GM21447 (cell line): ENCODE results near the gene TTBK1.

Source experiments
- ATAC-seq: cut with Tn5 transposase; IDR thresholded peaks from one replicate; pipeline ENCODE4 v1.9.1; 2021; ENCODE audit not compliant: unreplicated experiment

The TTBK1 gene

DNA sequence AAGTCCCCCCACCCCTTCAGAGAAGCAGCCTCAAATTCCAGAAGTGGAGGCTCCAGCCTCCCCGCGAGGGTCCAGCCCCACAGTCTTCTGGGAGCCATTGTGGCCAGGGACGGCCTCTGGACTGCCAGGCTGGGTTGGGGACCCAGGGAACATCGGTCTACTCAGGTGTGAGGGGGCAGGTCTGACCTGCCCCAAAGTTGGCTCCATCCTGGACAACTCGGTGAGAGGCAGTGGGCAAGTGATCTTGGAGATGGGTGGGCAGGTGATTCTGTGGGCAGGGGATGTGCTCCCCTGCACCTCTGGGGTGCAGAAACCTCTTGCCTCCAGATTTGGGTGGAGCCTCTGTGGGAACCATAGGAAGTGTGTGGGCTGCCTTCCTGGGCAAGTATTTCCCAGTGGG lies 42.6 kb downstream of the TTBK1 start:
- no peak for ATAC-seq

DNA sequence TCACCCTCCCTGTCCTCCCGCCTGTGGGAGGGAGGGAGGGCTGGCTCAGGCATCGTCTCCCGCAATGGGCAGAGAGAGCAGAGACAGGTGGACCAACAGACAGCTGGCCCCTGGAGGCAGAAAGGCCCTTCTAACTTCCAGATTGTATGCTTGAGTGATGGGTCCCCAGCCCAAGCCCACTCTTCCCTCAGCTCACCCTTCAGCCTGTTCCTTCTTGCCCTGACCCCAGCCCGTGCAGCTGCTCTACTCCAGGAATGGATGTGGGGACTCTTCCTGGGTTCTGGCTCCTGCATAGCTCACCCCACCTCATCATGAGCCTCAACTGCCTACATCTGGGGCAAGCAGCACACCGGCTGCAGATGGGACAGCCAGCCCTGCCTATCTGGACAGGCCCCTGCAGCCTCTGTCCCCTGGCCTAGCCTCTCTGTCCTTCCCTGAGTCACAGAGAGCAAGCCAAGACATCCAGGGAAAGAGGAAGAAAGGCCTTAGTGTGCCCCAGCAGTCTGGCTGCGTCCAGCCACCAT lies 43.2 kb downstream of the TTBK1 start:
- ATAC-seq = no peak

DNA sequence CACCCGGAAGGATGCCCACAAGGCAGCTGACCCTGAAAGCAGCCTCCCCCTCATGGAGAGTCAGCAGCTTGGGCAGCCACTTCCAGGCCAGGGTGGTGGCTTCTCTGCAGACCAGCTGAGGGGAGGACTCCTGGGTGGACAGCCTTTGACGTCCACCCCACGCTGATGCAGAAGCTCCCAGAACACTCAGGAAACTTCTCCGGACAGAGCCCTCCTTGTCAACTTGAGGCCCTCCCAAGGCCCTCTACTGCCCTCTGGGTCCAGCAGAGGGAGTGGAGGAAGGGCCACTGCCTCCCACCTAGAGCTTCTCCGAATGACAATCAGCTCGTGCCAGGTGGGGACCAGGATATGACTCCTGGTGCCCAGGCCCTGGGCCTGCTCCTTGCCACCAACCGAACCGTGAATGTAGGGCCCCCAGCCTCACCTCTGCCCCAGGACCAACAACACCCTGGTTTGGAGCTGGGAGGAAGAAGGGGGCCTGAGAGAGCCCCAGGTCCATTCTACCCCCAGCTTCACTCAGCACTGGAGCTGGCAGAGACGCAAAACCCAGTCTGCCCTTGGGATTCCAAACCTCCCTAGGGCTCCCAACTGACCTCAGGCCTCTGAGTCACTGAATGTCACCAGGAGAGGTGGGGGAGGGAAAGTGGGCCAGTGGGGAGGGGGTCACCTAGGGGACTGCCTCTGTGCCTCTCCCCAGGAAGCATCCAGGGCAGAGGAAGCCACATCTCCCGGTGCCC lies 43.9 kb downstream of the TTBK1 start:
- ATAC-seq = no peak

DNA sequence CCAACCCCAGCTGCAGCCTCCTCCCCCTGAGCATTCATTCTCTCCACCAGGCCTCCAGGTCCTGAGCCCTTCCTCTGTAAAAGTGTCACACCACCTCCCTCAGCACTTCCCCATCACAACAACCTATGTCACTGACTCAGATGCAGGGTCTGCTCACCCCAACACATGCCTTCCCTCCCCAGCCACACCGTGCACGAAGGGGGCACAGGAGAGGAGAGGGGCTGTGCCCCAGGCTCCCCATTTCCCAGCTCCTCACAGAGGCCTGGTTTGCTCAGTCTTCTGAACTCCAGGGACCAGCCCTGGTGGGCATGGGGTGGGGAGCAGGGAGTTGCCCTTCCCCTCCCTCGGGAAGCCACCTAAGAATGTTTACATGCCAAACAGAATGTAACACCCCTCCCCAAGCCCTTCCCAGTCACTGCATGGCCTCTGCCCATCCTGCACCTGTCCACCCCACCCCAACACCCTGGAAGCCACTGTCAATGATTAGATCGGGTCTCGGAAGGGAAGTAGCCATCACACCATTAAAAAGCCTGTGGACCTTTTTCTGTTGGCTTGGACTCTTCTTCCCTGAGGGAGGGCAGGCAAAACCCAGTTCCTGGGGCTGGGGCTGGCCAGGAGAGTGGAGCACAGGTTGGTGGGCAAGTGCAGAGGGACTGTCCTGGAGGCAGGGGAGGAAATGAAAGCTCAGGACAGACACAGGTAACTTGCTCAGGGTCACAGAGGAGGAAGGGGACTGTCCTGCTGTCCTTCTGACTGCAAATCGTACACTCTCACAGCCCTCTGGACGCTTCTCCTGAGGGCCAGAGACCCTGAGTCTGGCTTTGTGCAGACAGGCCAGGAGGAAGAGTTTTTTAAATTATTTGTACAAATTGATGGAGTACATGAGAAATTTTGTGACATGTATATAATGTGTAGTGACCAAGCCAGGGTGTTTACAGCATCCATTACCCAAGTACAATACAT lies 44.7 kb downstream of the TTBK1 start:
- no peak for ATAC-seq

DNA sequence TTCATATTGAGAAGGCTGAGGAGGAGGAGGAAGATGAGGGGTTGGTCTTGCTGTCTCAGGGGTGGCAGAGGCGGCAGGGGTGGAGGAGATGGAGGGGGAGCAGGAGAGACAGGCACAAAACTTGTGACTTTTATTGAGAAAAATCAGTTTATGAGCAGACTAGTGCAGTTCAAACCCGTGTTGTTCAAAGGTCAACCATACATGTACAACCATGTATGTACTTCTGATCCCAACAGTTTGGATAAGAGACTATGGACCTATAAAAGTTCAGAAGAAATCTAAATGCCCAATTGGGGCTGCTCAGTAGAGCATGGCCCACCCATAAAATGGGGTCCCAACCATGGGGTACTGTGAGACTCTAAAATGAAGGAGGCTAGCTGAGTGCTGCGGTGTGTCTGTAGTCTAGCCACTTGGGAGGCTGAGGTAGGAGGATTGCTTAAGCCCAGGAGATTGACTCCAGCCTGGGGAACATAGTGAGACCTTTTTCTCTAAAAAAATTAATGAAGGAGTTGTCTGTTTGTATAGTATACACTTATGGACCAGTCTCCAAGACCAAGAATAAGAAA lies 47.1 kb downstream of the TTBK1 start:
- ATAC-seq = no peak

DNA sequence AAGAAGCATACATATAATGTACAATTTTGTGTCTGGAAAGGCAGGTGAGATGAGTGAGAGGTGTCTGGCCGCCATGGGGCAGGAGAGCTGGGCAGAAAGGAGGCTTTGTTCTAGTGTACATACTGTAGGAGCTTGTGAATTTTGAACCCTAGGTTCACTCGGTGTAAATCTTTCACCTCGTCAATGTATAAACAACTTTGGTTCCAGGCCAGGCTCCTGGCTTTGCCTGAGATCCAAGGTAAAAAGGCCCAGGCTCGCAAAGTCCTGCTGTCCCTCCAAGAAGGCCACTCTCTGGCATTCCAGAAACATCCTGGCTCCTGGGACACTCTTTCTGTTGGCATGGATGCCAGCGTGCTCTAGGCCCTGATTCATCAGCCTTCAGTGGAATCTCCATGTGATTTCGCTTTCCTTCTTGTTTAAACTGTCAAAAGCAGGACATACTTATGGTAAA lies 47.6 kb downstream of the TTBK1 start:
- no peak for ATAC-seq

DNA sequence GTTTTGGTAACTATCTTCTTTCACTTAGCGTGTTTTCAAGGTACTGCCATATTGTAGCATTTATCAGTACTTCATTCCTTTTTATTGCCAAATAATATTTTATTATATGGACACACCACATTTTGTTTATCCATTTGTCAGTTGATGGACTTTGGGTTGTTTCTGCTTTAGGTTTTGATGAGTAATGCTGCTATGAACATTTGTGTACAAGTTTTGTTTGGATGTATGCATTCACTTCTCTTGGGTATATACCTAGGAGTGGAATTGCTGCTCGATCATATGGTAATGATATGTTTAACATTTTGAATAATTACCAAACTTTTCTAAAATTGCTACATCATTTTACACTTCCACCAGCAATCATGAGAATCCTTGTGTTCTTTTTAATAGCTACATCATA lies 48.4 kb downstream of the TTBK1 start:
- no peak for ATAC-seq

DNA sequence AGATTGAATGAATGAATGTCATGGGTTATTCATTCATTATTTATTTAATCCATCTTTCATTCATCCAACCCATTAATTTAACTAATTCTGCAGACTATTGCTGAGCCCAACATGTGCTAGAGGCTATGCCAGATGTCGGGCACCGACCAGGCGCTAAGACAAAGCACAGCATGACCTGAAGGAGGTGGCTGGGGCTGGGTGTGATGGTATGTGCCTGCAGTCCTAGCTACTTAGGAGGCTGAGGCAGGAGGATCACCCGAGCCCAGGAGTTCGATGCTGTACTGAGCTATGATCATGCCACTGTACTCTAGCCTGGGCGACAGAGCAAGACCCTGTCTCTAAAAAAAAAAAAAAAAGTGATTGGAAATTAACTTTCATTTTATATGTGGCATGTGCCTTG lies 49.1 kb downstream of the TTBK1 start:
- ATAC-seq = no peak

DNA sequence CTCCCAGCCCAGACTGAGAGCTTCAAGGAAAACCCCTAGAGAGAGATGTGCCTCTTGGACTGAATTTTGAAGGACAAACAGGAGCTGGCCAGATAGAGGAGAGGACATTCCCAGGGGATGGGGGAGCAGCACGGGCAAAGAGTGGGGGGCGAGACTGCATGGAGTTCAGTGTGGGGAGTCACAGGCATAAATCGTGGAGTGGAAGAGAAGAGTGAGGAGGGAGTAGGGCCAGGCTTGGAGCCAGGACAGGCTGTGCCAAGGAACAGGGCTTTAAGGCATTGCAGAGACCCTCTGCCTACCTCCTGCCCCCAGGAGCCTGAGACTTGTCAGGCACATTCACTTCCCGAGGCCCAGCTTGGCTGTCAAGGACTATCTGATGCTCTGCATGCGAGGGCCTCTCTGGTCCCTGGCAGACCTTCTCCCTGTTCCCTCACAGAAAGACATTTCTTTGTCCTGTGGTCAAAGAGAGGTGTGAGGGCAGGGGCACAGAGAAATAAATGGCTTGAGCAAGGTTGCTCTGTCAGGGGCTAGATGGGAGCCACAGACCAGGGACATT lies 49.6 kb downstream of the TTBK1 start:
- ATAC-seq = no peak

DNA sequence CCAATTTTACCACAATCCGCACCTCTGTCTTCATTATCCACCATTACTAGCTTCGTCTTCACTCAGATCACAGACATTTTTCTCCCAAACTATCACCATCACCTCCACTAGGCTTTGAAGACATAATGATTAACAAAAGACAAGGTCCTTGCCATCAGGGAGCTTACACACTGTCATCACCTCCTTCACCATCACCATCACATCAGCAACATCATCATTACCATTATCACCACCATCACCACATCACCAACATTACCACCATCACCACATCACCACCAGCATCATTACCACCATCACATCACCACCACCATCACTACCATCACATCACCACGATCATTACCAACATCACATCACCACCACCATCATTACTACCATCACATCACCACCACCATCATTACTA lies 50.4 kb downstream of the TTBK1 start:
- ATAC-seq = no peak

DNA sequence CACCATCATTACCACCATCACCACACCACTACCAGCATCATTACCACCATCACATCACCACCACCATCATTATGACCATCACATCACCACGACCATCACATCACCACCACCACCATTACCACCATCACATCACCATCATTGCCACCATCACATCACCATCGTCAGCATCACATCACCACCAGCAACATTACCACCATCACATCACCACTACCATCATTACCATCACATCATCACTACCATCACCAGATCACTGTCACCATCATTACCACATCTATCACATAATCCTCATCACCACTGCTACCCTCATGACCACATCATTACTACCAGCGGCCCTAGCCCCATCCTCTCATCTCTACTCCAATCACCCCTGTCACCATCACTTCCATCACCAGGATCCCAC lies 51.3 kb downstream of the TTBK1 start:
- ATAC-seq = no peak

DNA sequence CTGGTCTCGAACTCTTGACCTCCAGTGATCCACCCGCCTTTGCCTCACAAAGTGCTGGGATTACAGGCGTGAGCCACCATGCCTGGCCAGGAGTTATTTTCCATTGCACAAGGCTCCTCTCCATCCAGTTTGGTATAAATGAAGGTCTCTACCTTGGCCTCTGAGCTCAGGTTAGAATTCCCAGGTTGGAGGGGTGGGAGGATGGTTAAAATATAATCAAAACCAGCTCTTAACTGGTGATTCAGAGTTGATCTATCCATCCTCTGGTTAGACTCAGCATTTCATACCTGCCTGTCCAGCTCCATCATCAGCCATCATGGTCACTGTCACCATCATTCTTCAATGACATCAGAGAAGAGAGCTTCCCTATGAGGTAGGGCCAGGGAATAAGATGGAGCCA lies 52.2 kb downstream of the TTBK1 start:
- ATAC-seq = no peak

DNA sequence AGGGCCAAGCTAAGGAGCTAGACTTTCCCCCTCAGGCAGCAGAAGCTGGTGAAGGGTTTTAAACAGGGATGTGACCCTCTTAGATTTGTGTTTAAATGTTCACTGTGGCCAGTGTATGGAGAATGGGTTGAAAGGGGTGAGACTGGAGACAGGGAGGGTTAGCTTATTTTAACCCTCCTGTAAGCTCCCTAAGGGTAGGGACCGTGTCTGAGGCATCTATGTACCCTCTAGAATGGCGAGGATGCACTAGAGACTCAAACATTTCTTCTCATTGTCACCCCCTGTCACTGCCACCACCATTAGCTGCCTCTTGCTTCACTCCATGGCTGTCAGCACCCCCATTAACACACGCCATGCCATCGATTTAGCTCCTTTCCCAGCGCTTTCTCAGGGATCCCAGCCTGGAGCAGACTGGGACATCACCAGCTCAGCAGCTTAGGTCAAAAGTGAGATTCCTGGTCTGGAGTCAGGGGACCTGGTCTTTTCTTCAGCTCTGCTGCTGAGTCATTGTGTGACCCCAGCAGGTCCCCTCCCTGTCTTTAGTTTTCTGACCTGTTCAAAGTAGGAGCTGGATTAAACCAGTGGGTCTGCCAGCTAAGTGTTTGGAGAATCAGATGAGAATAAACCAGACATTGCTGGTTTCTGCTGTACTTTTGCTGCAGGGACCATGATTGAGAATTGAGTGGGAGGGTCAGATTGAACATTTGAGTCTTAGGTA lies 53.7 kb downstream of the TTBK1 start:
- no peak for ATAC-seq

DNA sequence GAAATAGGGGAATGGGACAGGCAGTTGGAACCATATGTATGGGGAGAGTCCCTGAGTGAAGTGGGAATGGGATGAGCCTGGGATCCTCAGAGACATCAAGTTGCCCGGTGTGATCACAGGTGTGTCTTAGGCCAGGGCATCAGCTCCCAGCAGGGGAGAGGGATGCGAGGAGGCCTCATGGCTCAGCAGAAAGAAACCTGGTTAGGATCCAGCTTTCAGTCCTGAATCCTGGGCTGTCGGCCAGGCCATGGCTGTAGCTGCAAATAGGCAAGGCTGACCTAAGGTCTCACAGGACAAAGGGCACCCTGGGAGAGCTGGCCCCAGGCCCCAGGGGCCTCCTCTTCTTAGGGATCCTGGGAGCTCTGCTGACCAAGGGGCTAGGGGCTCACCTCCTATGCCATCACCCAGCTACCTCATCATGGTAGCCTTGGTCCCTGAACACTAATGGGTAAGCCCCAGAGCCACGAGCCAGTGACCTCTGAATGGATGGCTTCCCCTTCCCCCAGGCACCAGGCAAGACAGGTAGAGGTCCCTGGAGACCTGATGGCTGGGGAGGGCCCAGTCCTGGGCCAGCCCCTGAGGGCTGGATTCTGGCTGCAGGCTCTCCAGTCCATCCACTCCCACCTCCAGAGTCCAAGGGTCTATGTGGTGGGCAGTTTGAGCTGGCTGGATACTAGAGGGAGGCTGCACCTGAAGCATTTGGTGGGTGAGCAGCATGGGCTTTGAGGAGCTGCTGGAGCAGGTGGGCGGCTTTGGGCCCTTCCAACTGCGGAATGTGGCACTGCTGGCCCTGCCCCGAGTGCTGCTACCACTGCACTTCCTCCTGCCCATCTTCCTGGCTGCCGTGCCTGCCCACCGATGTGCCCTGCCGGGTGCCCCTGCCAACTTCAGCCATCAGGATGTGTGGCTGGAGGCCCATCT lies 54.6 kb downstream of the TTBK1 start, which contains the start of gene SLC22A7:
SLC22A7 (plus strand) TSS at position 617 of the 921 bp plus-strand sequence; CDS start at position 716, 99 bp downstream.
- ATAC-seq = no peak

DNA sequence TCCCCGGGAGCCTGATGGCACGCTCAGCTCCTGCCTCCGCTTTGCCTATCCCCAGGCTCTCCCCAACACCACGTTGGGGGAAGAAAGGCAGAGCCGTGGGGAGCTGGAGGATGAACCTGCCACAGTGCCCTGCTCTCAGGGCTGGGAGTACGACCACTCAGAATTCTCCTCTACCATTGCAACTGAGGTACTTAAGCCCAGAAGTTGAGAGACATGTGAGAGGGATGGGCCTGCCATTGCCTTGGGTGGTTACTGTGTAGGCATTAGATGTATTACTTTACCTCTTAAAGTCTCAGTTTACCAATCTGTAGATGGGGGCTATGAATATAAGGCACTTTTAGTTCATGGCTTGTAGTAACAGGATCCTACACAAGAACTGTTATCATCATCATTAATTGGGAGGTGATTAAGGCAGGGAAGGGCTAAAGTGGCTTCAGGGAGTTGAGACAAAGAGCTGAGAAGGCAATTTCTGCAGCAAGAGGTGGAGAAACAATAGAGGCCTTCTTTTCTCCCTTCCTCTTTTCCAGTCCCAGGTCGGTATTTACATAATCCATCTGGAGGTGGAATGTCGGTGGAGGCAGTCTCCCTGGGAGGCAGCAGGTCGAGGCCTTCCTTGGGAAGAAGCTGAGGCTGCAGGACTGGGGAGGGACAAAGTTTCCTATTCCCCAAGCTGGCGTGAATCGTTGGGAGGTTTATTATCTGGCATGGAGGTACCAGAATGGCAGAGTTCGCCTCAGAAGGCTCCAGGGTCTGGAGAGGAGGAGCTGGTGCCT lies 55.5 kb downstream of the TTBK1 start:
- no peak for ATAC-seq

DNA sequence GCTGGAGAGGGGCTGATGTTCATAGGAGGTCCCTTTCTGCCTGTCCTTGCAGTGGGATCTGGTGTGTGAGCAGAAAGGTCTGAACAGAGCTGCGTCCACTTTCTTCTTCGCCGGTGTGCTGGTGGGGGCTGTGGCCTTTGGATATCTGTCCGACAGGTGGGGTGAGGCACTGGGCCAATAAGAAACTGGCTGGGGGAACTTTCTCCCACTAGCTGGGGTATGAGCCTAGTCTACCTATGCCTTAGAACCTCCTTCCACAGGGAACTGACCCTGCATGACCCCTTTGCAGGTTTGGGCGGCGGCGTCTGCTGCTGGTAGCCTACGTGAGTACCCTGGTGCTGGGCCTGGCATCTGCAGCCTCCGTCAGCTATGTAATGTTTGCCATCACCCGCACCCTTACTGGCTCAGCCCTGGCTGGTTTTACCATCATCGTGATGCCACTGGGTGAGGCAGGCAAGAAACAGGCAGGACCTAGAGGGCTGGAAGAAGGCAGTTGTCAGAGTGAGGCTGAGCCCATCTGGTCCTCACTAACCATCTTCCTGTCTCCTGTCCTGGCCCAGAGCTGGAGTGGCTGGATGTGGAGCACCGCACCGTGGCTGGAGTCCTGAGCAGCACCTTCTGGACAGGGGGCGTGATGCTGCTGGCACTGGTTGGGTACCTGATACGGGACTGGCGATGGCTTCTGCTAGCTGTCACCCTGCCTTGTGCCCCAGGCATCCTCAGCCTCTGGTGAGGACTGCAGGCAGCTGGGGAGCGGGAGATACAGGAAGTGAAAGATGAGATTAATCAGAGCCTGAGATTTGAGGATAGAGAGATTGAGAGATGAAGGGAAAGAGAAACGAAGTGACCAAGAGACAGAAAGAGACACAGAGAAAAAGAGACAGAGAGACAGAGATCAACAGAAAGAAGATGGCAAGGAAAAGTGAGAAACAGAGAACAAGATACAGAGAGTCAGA lies 56.3 kb downstream of the TTBK1 start:
- ATAC-seq = no peak

DNA sequence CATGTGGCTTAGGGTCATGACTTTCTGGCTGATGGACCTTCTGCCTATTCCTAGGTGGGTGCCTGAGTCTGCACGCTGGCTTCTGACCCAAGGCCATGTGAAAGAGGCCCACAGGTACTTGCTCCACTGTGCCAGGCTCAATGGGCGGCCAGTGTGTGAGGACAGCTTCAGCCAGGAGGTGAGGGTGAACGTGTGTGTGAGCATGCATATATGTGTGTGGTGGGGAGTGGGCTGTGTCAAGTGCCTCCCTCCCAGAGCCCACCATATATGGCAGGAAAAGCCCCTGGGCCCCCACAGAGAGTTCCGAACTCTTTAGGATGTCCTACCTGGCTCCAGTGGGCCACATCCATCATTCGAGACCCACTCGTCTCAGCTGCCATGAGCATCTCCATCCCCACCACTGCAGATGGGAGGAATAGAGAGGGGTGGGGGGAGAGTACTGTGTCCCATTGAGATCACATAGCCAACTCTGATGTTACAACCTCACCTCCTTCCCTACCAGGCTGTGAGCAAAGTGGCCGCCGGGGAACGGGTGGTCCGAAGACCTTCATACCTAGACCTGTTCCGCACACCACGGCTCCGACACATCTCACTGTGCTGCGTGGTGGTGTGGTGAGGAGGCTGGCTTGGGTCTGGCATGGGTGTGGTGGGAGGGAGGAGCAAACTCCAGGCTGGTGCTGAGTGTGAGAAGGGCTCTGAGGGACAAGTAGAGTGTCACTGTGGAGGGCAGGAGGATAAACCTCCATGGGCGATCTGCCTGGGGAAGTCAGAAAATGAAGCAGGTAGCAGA lies 58.0 kb downstream of the TTBK1 start:
- ATAC-seq = no peak
